PC-9 (cell line): Measurements from ENCODE around the gene CCDC34. TPM values are rescaled to one million over a fixed set of nuclear protein-coding genes. Genes with fewer than 3 reads are reported as not detected.

Source experiments
- BruUV-seq: library from RNA; stranded (reverse); fragments of 400-500 nt; replicated peaks from 2 replicates; lab custom pipeline; 2021; lab: Mats Ljungman, UMichigan
- CTCF ChIA-PET: fragments of 300-600 bp; sonication (Branson Sonifier 250); formaldehyde crosslinking; loops from one replicate; lab custom pipeline; 2022; ENCODE audit warnings: antibody characterized with exemption; lab: Charles Lee
- POLR2A ChIA-PET: fragments of 300-600 bp; sonication (Branson Sonifier 250); formaldehyde crosslinking; loops from one replicate; lab custom pipeline; 2022; ENCODE audit warnings: antibody characterized with exemption; ENCODE audit not compliant: unreplicated experiment; lab: Charles Lee
- DNase-seq, 2 experiments: peaks; one replicate each; pipeline versions ENCODE4 v3.0.0 to v3.0.0-alpha.2; 2015 to 2022; ENCODE audit warnings: mixed read lengths in 1 of 2
- H2AFZ ChIP-seq: fragments of 200-600 bp; sonication (generic); 2 replicates; pipeline ENCODE4 v1.8.1; 2017; ENCODE audit warnings: antibody characterized with exemption
- H3F3A ChIP-seq: fragments of 200-600 bp; sonication (generic); 2 replicates; pipeline ENCODE4 v1.8.1; 2017; ENCODE audit warnings: antibody characterized with exemption, mild to moderate bottlenecking, low read depth; ENCODE audit not compliant: insufficient read depth
- H3K27ac ChIP-seq: fragments of 200-600 bp; sonication (generic); 2 replicates; pipeline ENCODE4 v1.6.1; 2016; ENCODE audit warnings: mixed run types
- H3K27me3 ChIP-seq: fragments of 200-600 bp; sonication (generic); 2 replicates; pipeline ENCODE4 v1.6.1; 2016; ENCODE audit warnings: low read depth, mixed run types; ENCODE audit not compliant: insufficient read depth
- H3K36me3 ChIP-seq: fragments of 200-600 bp; sonication (generic); 2 replicates; pipeline ENCODE4 v1.6.1; 2016; ENCODE audit warnings: low read depth, mixed run types
- H3K4me1 ChIP-seq: fragments of 200-600 bp; sonication (generic); replicated peaks from 2 replicates; pipeline ENCODE4 v1.6.1; 2016; ENCODE audit warnings: mixed run types; ENCODE audit not compliant: insufficient read depth
- H3K4me2 ChIP-seq: fragments of 200-600 bp; sonication (generic); 2 replicates; pipeline ENCODE4 v1.6.1; 2017; ENCODE audit warnings: mixed run types
- H3K4me3 ChIP-seq: fragments of 200-600 bp; sonication (generic); 2 replicates; pipeline ENCODE4 v1.6.1; 2016; ENCODE audit warnings: mixed run types
- H3K79me2 ChIP-seq: fragments of 200-600 bp; sonication (generic); 2 replicates; pipeline ENCODE4 v1.6.1; 2017; ENCODE audit warnings: low read depth, mixed run types
- H3K9me2 ChIP-seq: fragments of 200-600 bp; sonication (generic); 2 replicates; pipeline ENCODE4 v1.8.1; 2017; ENCODE audit warnings: mild to moderate bottlenecking; ENCODE audit not compliant: insufficient read depth
- H3K9me3 ChIP-seq: fragments of 200-600 bp; sonication (generic); 2 replicates; pipeline ENCODE4 v1.8.1; 2016; ENCODE audit warnings: low read depth; ENCODE audit not compliant: insufficient read depth
- H4K20me1 ChIP-seq: fragments of 200-600 bp; sonication (generic); 2 replicates; pipeline ENCODE4 v1.8.1; 2017; ENCODE audit not compliant: insufficient read depth
- EZH2 ChIP-seq: fragments of 200-600 bp; sonication (generic); IDR thresholded peaks from 2 replicates; pipeline ENCODE4 v1.8.0; 2017; ENCODE audit warnings: antibody characterized with exemption, low read depth
- intact Hi-C: fragments of 100-400 bp; cut with micrococcal nuclease; formaldehyde crosslinking; loops from one replicate; pipeline ENCODE4 v1.10.0; 2022; ENCODE audit not compliant: unreplicated experiment
- total RNA-seq: library from RNA; stranded (reverse); gene quantifications from 2 replicates; pipeline ENCODE4 v1.2.3, GENCODE V29; 2021
- TF ChIP-seq, protein P1 (sequence below): fragments of 200-600 bp; sonication (generic); conservative IDR thresholded peaks from 2 replicates; pipeline ENCODE4 v1.6.1; 2017; ENCODE audit warnings: mixed run types, antibody characterized with exemption, mild to moderate bottlenecking, moderate library complexity

Gene CCDC34
- total RNA-seq, 1 experiment from 2014 or later = 33.6 TPM

DNA sequence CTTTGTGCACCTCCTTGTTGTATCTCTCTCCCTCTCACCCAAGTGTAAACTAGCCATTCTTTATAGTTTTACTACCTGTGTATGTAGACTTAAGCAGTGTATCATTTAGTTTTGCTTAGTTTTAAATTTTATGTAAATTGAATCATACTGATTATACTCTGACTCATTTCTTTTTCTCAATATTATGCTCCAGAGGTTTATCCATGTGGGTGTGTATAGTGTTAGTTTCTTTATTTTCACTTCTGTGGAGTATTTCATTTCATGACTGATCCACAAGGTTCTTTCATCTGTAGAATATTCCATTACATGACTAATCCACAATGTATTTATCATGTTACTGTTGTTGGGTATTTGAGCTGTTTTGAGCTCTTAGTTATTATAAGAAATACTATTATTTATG lies 62.0 kb downstream of the CCDC34 start:
- no TSS peak for BruUV-seq
- no peak for DNase-seq

DNA sequence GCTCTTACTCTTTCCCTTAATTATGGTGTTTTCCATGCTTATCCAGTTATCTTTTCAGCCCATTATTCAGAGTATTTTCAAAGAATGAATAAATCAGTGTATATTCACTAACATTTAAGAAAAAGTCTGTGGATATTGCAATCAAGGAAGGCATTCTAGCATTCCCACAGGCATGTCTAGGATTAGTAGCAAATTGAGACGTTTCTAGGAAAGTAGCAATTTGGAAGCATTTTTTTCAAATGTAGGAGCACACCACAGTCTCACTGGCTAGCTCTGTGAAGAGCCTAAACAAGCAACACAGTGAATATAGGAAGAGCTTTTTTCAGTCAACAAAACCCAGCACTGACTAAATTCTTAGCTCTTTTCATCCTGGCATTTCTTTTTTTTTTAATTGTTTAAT lies 65.4 kb downstream of the CCDC34 start:
- H3F3A ChIP-seq = no peaks in the 10 kb centered on the region
- no peaks in the 10 kb centered on the region for H3K79me2 ChIP-seq
- H3K4me3 ChIP-seq = no peak overlapping the region
- no TSS peak for BruUV-seq
- no peak for DNase-seq
- no peaks in the 10 kb centered on the region for H4K20me1 ChIP-seq
- H2AFZ ChIP-seq = no peak overlapping the region
- CTCF ChIA-PET = no interaction called here
- H3K9me3 ChIP-seq = no peaks in the 10 kb centered on the region
- H3K36me3 ChIP-seq = no peaks in the 10 kb centered on the region
- no peaks in the 10 kb centered on the region for H3K27me3 ChIP-seq
- no peak overlapping the region for H3K4me2 ChIP-seq
- intact Hi-C loops = loop anchor here (5.0 kb wide), 1 partner anchor 170 kb away; no protein-coding TSS in a partner anchor
- no peak overlapping the region for H3K27ac ChIP-seq
- POLR2A ChIA-PET = no interaction called here
- H3K4me1 ChIP-seq = no peaks in the 10 kb centered on the region
- TF ChIP-seq, protein P1, sequence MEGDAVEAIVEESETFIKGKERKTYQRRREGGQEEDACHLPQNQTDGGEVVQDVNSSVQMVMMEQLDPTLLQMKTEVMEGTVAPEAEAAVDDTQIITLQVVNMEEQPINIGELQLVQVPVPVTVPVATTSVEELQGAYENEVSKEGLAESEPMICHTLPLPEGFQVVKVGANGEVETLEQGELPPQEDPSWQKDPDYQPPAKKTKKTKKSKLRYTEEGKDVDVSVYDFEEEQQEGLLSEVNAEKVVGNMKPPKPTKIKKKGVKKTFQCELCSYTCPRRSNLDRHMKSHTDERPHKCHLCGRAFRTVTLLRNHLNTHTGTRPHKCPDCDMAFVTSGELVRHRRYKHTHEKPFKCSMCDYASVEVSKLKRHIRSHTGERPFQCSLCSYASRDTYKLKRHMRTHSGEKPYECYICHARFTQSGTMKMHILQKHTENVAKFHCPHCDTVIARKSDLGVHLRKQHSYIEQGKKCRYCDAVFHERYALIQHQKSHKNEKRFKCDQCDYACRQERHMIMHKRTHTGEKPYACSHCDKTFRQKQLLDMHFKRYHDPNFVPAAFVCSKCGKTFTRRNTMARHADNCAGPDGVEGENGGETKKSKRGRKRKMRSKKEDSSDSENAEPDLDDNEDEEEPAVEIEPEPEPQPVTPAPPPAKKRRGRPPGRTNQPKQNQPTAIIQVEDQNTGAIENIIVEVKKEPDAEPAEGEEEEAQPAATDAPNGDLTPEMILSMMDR = no peak
- no peak for TF ChIP-seq EZH2
- no peaks in the 10 kb centered on the region for H3K9me2 ChIP-seq

More for the DNA sequence above, 62.0 kb downstream of the CCDC34 start:
- no peaks in the 10 kb centered on the region for H3K9me2 ChIP-seq
- no peaks in the 10 kb centered on the region for H3K9me3 ChIP-seq
- H3K4me2 ChIP-seq = no peak overlapping the region
- ChIA-PET CTCF (no interaction called here), POLR2A (interaction anchor here (0.6 kb wide), 1 partner anchor 34 kb away, joined by 12 read pairs; no protein-coding TSS in a partner anchor)
- no peaks in the 10 kb centered on the region for H4K20me1 ChIP-seq
- no peaks in the 10 kb centered on the region for H3K4me1 ChIP-seq
- H3K36me3 ChIP-seq = no peaks in the 10 kb centered on the region
- no peak overlapping the region for H3K4me3 ChIP-seq
- no peak overlapping the region for H2AFZ ChIP-seq
- H3K27ac ChIP-seq = no peak overlapping the region
- H3F3A ChIP-seq = no peaks in the 10 kb centered on the region
- H3K27me3 ChIP-seq = no peaks in the 10 kb centered on the region
- no peaks in the 10 kb centered on the region for H3K79me2 ChIP-seq
- intact Hi-C loops = no loop called here
- TF ChIP-seq EZH2 = no peak
- TF ChIP-seq, protein P1 = no peak

DNA sequence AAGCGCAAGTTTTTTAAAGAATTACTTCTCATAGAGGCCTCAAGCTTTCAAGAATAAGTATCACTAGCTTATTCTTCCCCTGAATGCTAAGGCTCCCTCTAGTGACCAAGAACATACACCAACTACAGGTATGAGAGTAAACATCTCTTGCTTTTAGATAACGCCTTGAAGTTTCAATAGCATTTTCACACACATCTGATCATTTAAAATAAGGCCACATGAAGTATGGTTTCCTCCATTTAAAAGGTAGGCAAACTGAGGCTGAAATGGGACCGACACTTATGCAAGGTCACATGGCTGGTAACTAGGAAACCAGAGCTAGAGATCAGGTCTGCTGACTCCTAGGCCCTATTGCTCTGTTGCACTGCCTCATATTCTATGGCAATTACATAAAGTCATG lies 66.5 kb downstream of the CCDC34 start:
- Histone ChIP-seq H3K9me2 (no peaks in the 10 kb centered on the region), H2AFZ (no peak overlapping the region), H3K4me2 (no peak overlapping the region), H3K9me3 (peaks cover 5% of the 10 kb centered on the region), H3K27me3 (no peaks in the 10 kb centered on the region), H3K27ac (no peak overlapping the region), H3K4me3 (no peak overlapping the region), H3K4me1 (no peaks in the 10 kb centered on the region), H3K79me2 (no peaks in the 10 kb centered on the region), H4K20me1 (no peaks in the 10 kb centered on the region), H3K36me3 (no peaks in the 10 kb centered on the region), H3F3A (no peaks in the 10 kb centered on the region)
- POLR2A ChIA-PET = interaction anchor here (0.5 to 0.6 kb wide), 2 partner anchors 62 to 187 kb away, joined by 3 to 6 read pairs; no protein-coding TSS in a partner anchor
- BruUV-seq = no TSS peak
- intact Hi-C loops = loop anchor here (1.0 to 5.0 kb wide), 3 partner anchors 112 to 190 kb away; no protein-coding TSS in a partner anchor
- DNase-seq = peak in 1 of 2 experiments; percentile 4
- no peak for TF ChIP-seq EZH2
- TF ChIP-seq, protein P1 = peak; percentile 74
- CTCF ChIA-PET = interaction anchor here (0.6 to 1.4 kb wide), 9 partner anchors 12 to 1440 kb away, joined by 3 to 13 read pairs (median 3); no protein-coding TSS in a partner anchor
